ENCODE results near the gene SNRPD3.
"Not testable (repeated sequence)": the region's sequence is repeated elsewhere in the genome, so short reads cannot be mapped to it uniquely, and the experiment has no call there.

The SNRPD3 gene

GRCh38 chr22:24530968-24531367 is 24.8 kb upstream of the SNRPD3 start:
- DNase-seq; H3K4me3 ChIP-seq (ENCODE audit: insufficient read depth, low read depth, low read length, poor library complexity, severe bottlenecking); H3K27ac ChIP-seq (ENCODE audit: insufficient read depth, low read length, poor library complexity, severe bottlenecking); H3K9me3 ChIP-seq (ENCODE audit: control insufficient read depth, low read length); H3K27me3 ChIP-seq (replicated peaks; ENCODE audit: control insufficient read depth, insufficient read depth, low read length, poor library complexity, severe bottlenecking); H3K4me1 ChIP-seq (ENCODE audit: control insufficient read depth, insufficient read depth, low read length, poor library complexity, severe bottlenecking); H3K36me3 ChIP-seq (ENCODE audit: control insufficient read depth, insufficient read depth, low read length): not testable (repeated sequence)

GRCh38 chr22:24532075-24532474 is 23.7 kb upstream of the SNRPD3 start:
- no peak for DNase-seq
- no peak overlapping the region for H3K4me3 ChIP-seq (ENCODE audit: insufficient read depth, low read depth, low read length, poor library complexity, severe bottlenecking)
- no peaks in the 10 kb centered on the region for H3K36me3 ChIP-seq (ENCODE audit: control insufficient read depth, insufficient read depth, low read length)
- H3K4me1 ChIP-seq (ENCODE audit: control insufficient read depth, insufficient read depth, low read length, poor library complexity, severe bottlenecking), result no peaks in the 10 kb centered on the region
- H3K9me3 ChIP-seq (ENCODE audit: control insufficient read depth, low read length), result no peaks in the 10 kb centered on the region
- no peaks in the 10 kb centered on the region for H3K27me3 ChIP-seq (replicated peaks; ENCODE audit: control insufficient read depth, insufficient read depth, low read length, poor library complexity, severe bottlenecking)
- H3K27ac ChIP-seq (ENCODE audit: insufficient read depth, low read length, poor library complexity, severe bottlenecking), result no peak overlapping the region

- no peak overlapping the region for H3K27ac ChIP-seq (ENCODE audit: insufficient read depth, low read length, poor library complexity, severe bottlenecking)
- DNase-seq, result no peak
Measured at GRCh38 chr22:24535348-24535747, 20.5 kb upstream of the SNRPD3 start.

GRCh38 chr22:24536089-24536488 is 19.7 kb upstream of the SNRPD3 start:
- no peaks in the 10 kb centered on the region for H3K9me3 ChIP-seq (ENCODE audit: control insufficient read depth, low read length)
- no peak overlapping the region for H3K27ac ChIP-seq (ENCODE audit: insufficient read depth, low read length, poor library complexity, severe bottlenecking)
- DNase-seq, result no peak
- H3K36me3 ChIP-seq (ENCODE audit: control insufficient read depth, insufficient read depth, low read length), result peaks cover 5% of the 10 kb centered on the region
- no peaks in the 10 kb centered on the region for H3K4me1 ChIP-seq (ENCODE audit: control insufficient read depth, insufficient read depth, low read length, poor library complexity, severe bottlenecking)
- H3K4me3 ChIP-seq (ENCODE audit: insufficient read depth, low read depth, low read length, poor library complexity, severe bottlenecking), result no peak overlapping the region
- no peaks in the 10 kb centered on the region for H3K27me3 ChIP-seq (replicated peaks; ENCODE audit: control insufficient read depth, insufficient read depth, low read length, poor library complexity, severe bottlenecking)

More at GRCh38 chr22:24535348-24535747, 20.5 kb upstream of the SNRPD3 start:
- Histone ChIP-seq H3K4me1 (ENCODE audit: control insufficient read depth, insufficient read depth, low read length, poor library complexity, severe bottlenecking) (no peaks in the 10 kb centered on the region), H3K4me3 (ENCODE audit: insufficient read depth, low read depth, low read length, poor library complexity, severe bottlenecking) (no peak overlapping the region), H3K36me3 (ENCODE audit: control insufficient read depth, insufficient read depth, low read length) (no peaks in the 10 kb centered on the region), H3K9me3 (ENCODE audit: control insufficient read depth, low read length) (no peaks in the 10 kb centered on the region), H3K27me3 (replicated peaks; ENCODE audit: control insufficient read depth, insufficient read depth, low read length, poor library complexity, severe bottlenecking) (no peaks in the 10 kb centered on the region)

- no peak overlapping the region for H3K27ac ChIP-seq (ENCODE audit: insufficient read depth, low read length, poor library complexity, severe bottlenecking)
- peaks cover 43% of the 10 kb centered on the region for H3K36me3 ChIP-seq (ENCODE audit: control insufficient read depth, insufficient read depth, low read length)
Measured at GRCh38 chr22:24540470-24540869, 15.3 kb upstream of the SNRPD3 start.

GRCh38 chr22:24541681-24542515 is 13.9 kb upstream of the SNRPD3 start:
- H3K36me3 ChIP-seq (ENCODE audit: control insufficient read depth, insufficient read depth, low read length), result peaks cover 51% of the 10 kb centered on the region
- H3K4me3 ChIP-seq (ENCODE audit: insufficient read depth, low read depth, low read length, poor library complexity, severe bottlenecking), result no peak overlapping the region
- H3K27me3 ChIP-seq (replicated peaks; ENCODE audit: control insufficient read depth, insufficient read depth, low read length, poor library complexity, severe bottlenecking), result no peaks in the 10 kb centered on the region
- DNase-seq, result no peak
- no peaks in the 10 kb centered on the region for H3K4me1 ChIP-seq (ENCODE audit: control insufficient read depth, insufficient read depth, low read length, poor library complexity, severe bottlenecking)
- H3K9me3 ChIP-seq (ENCODE audit: control insufficient read depth, low read length), result no peaks in the 10 kb centered on the region
- H3K27ac ChIP-seq (ENCODE audit: insufficient read depth, low read length, poor library complexity, severe bottlenecking), result no peak overlapping the region

More at GRCh38 chr22:24540470-24540869, 15.3 kb upstream of the SNRPD3 start:
- DNase-seq, result no peak
- Histone ChIP-seq H3K27me3 (replicated peaks; ENCODE audit: control insufficient read depth, insufficient read depth, low read length, poor library complexity, severe bottlenecking) (no peaks in the 10 kb centered on the region), H3K4me1 (ENCODE audit: control insufficient read depth, insufficient read depth, low read length, poor library complexity, severe bottlenecking) (no peaks in the 10 kb centered on the region), H3K9me3 (ENCODE audit: control insufficient read depth, low read length) (no peaks in the 10 kb centered on the region), H3K4me3 (ENCODE audit: insufficient read depth, low read depth, low read length, poor library complexity, severe bottlenecking) (no peak overlapping the region)

GRCh38 chr22:24542641-24543040 is 13.2 kb upstream of the SNRPD3 start:
- H3K27me3 ChIP-seq (replicated peaks; ENCODE audit: control insufficient read depth, insufficient read depth, low read length, poor library complexity, severe bottlenecking), result no peaks in the 10 kb centered on the region
- H3K4me1 ChIP-seq (ENCODE audit: control insufficient read depth, insufficient read depth, low read length, poor library complexity, severe bottlenecking), result no peaks in the 10 kb centered on the region
- H3K27ac ChIP-seq (ENCODE audit: insufficient read depth, low read length, poor library complexity, severe bottlenecking), result no peak overlapping the region
- H3K4me3 ChIP-seq (ENCODE audit: insufficient read depth, low read depth, low read length, poor library complexity, severe bottlenecking), result no peak overlapping the region
- DNase-seq, result no peak
- peaks cover 58% of the 10 kb centered on the region for H3K36me3 ChIP-seq (ENCODE audit: control insufficient read depth, insufficient read depth, low read length)
- no peaks in the 10 kb centered on the region for H3K9me3 ChIP-seq (ENCODE audit: control insufficient read depth, low read length)

GRCh38 chr22:24543185-24543601 is 12.6 kb upstream of the SNRPD3 start:
- H3K27me3 ChIP-seq (replicated peaks; ENCODE audit: control insufficient read depth, insufficient read depth, low read length, poor library complexity, severe bottlenecking), result no peaks in the 10 kb centered on the region
- H3K27ac ChIP-seq (ENCODE audit: insufficient read depth, low read length, poor library complexity, severe bottlenecking), result no peak overlapping the region
- H3K4me1 ChIP-seq (ENCODE audit: control insufficient read depth, insufficient read depth, low read length, poor library complexity, severe bottlenecking), result no peaks in the 10 kb centered on the region
- no peaks in the 10 kb centered on the region for H3K9me3 ChIP-seq (ENCODE audit: control insufficient read depth, low read length)
- peaks cover 64% of the 10 kb centered on the region for H3K36me3 ChIP-seq (ENCODE audit: control insufficient read depth, insufficient read depth, low read length)
- no peak overlapping the region for H3K4me3 ChIP-seq (ENCODE audit: insufficient read depth, low read depth, low read length, poor library complexity, severe bottlenecking)
- no peak for DNase-seq

- Histone ChIP-seq H3K4me3 (ENCODE audit: insufficient read depth, low read depth, low read length, poor library complexity, severe bottlenecking) (no peak overlapping the region), H3K9me3 (ENCODE audit: control insufficient read depth, low read length) (no peaks in the 10 kb centered on the region), H3K4me1 (ENCODE audit: control insufficient read depth, insufficient read depth, low read length, poor library complexity, severe bottlenecking) (no peaks in the 10 kb centered on the region), H3K27ac (ENCODE audit: insufficient read depth, low read length, poor library complexity, severe bottlenecking) (no peak overlapping the region), H3K27me3 (replicated peaks; ENCODE audit: control insufficient read depth, insufficient read depth, low read length, poor library complexity, severe bottlenecking) (no peaks in the 10 kb centered on the region), H3K36me3 (ENCODE audit: control insufficient read depth, insufficient read depth, low read length) (peaks cover 69% of the 10 kb centered on the region)
- DNase-seq, result no peak
Measured at GRCh38 chr22:24543679-24544243, 12.0 kb upstream of the SNRPD3 start.

GRCh38 chr22:24548812-24549211 is 7.0 kb upstream of the SNRPD3 start:
- Histone ChIP-seq H3K4me3 (ENCODE audit: insufficient read depth, low read depth, low read length, poor library complexity, severe bottlenecking) (no peak overlapping the region), H3K27ac (ENCODE audit: insufficient read depth, low read length, poor library complexity, severe bottlenecking) (no peak overlapping the region), H3K27me3 (replicated peaks; ENCODE audit: control insufficient read depth, insufficient read depth, low read length, poor library complexity, severe bottlenecking) (no peaks in the 10 kb centered on the region), H3K4me1 (ENCODE audit: control insufficient read depth, insufficient read depth, low read length, poor library complexity, severe bottlenecking) (peaks cover 6% of the 10 kb centered on the region), H3K9me3 (ENCODE audit: control insufficient read depth, low read length) (no peaks in the 10 kb centered on the region), H3K36me3 (ENCODE audit: control insufficient read depth, insufficient read depth, low read length) (peaks cover 39% of the 10 kb centered on the region)
- no peak for DNase-seq

All from effector memory CD4-positive, alpha-beta T cell (primary cell).